ENCODE results near the gene PRKCH.

Gene PRKCH

DNA sequence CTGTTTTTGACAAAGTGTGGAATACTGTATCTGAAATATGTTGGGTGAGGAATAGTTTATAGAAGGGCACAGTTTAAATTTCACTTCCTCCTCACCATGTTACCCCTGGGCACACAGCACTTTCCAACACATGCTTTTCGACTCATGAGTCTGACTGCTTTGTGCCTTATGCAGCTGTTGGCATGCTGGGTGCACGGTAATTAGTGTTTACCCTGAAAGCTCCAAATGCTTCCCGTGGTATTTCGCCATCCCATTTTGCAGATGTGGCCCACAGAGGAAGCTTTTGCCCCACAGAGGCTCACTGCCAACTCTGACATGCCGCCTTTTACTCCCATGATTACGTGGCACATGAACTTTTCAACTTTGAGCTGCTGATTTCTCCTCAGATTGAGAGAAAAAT is 168.6 kb downstream of the PRKCH start:
- TF ChIP-seq, protein P1, sequence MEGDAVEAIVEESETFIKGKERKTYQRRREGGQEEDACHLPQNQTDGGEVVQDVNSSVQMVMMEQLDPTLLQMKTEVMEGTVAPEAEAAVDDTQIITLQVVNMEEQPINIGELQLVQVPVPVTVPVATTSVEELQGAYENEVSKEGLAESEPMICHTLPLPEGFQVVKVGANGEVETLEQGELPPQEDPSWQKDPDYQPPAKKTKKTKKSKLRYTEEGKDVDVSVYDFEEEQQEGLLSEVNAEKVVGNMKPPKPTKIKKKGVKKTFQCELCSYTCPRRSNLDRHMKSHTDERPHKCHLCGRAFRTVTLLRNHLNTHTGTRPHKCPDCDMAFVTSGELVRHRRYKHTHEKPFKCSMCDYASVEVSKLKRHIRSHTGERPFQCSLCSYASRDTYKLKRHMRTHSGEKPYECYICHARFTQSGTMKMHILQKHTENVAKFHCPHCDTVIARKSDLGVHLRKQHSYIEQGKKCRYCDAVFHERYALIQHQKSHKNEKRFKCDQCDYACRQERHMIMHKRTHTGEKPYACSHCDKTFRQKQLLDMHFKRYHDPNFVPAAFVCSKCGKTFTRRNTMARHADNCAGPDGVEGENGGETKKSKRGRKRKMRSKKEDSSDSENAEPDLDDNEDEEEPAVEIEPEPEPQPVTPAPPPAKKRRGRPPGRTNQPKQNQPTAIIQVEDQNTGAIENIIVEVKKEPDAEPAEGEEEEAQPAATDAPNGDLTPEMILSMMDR (IDR thresholded peaks at IDR 0.05; ENCODE audit: low read depth, low read length, missing control alignments), result no peak
- no peak for DNase-seq (ENCODE audit: low read depth)
- H3K4me3 ChIP-seq (ENCODE audit: low read depth, low read length), result no peak overlapping the region
- in situ Hi-C loops (cut with HindIII; ENCODE audit: low sequenced_read_pairs), result no loop called here

DNA sequence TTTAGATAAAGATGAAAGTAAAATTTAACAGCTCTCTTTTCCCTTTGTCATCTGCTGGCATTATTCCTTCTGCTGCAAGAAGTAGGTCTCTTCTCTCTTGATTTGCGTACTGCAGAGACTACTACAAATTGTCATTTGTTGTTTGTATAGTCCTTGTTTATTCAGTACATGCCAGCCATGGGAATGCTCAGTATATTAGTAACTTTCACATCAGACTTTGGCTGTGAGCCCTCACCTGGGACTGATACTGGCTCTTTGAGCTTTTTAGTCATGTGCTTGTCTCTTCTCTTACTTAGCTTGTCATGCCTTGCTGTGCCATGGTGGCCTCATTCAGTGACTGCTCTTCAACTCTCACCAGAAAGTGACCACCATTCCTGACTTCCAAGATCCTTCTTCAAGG is 169.8 kb downstream of the PRKCH start:
- TF ChIP-seq, protein P1 (IDR thresholded peaks at IDR 0.05; ENCODE audit: low read depth, low read length, missing control alignments), result no peak
- in situ Hi-C loops (cut with HindIII; ENCODE audit: low sequenced_read_pairs), result no loop called here
- no peak for DNase-seq (ENCODE audit: low read depth)
- H3K4me3 ChIP-seq (ENCODE audit: low read depth, low read length), result no peak overlapping the region

DNA sequence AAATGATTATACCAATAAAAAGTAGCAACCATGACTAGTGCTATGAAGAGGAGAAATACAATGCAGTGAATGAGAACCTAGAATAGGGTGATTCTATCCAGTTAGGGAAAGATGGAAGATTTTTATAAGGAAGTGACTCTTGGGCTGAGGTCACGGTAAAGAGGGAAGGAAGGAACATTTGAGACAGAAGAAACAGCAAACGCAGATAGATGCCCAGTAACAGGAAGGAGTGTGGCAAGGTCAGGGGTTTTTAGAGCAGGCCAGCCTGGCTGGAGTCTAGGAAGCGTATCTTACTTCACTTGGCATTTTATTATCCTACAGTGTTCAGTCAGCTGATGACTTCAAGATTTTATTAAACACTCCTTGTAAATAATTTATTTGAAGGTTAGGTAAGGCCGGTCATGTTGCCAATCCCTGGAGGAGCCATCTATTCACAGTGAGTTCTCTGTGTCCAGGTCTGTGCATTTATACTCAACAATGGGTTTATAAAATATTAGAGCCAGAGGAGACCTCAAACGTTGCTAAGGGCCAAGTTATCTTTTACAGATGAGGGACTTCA is 170.6 kb downstream of the PRKCH start:
- in situ Hi-C loops (cut with HindIII; ENCODE audit: low sequenced_read_pairs), result no loop called here
- no peak for DNase-seq (ENCODE audit: low read depth)
- H3K4me3 ChIP-seq (ENCODE audit: low read depth, low read length), result no peak overlapping the region
- TF ChIP-seq, protein P1 (IDR thresholded peaks at IDR 0.05; ENCODE audit: low read depth, low read length, missing control alignments), result no peak

DNA sequence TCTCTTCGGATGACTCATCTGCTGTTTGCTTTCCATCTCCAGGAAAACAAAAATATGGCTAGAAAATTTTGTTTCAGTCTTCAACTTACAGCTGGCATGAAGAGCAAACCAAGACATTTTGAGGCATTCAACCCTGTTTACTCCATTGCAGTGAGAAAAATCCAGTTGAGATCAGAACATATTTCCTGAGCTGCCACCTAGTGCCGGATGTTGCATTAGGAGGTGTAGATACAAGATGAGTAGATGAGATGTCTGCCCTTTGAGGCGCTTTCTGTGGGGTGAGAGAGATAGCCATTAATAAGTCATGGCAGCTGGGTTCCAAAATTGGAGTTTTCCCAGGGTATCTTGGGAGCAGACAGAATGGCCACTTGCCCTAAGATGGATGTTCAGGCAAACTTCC is 171.1 kb downstream of the PRKCH start:
- in situ Hi-C loops (cut with HindIII; ENCODE audit: low sequenced_read_pairs), result no loop called here
- TF ChIP-seq, protein P1 (IDR thresholded peaks at IDR 0.05; ENCODE audit: low read depth, low read length, missing control alignments), result no peak
- no peak for DNase-seq (ENCODE audit: low read depth)
- no peak overlapping the region for H3K4me3 ChIP-seq (ENCODE audit: low read depth, low read length)

DNA sequence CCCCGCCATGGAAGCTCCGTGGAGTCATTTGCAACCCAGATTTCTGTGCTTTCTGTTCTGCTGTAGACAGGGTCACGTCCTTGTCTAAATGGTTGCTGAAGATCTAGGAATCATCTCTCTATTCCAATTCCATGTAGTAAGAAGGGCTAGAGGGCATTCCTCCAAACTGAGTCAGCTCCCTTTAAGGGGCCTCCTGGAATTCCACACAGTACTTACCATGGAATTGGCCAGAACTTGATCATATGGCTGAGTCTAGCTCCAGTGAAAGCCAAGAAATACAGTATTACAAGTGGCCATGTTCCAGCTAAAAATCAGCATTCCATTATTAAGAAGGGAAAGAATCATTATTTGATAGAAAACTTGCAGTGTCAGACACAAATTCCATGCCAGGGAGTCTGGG is 171.9 kb downstream of the PRKCH start:
- in situ Hi-C loops (cut with HindIII; ENCODE audit: low sequenced_read_pairs), result no loop called here
- TF ChIP-seq, protein P1 (IDR thresholded peaks at IDR 0.05; ENCODE audit: low read depth, low read length, missing control alignments), result no peak
- DNase-seq (ENCODE audit: low read depth), result peak; percentile 92
- H3K4me3 ChIP-seq (ENCODE audit: low read depth, low read length), result no peak overlapping the region

DNA sequence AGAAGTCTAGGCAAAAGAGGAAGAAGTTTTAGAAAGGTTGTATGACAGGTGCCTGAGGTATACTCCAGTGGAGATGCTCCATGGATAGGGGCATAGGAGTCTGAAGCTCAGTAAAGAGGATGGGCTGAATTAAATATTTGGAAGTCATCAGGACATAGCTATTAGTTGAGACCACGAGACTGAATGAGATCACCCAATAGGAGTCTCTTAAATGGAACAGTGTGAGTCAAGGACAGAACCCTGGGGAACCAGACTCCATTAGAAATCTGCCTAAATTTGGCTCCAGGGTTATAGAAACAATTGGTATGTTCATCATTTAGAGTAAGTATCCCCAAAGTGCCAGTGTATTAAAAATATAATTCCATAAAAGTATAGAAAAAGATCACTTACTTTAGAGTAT is 172.6 kb downstream of the PRKCH start:
- no peak for DNase-seq (ENCODE audit: low read depth)
- H3K4me3 ChIP-seq (ENCODE audit: low read depth, low read length), result no peak overlapping the region
- in situ Hi-C loops (cut with HindIII; ENCODE audit: low sequenced_read_pairs), result no loop called here
- TF ChIP-seq, protein P1 (IDR thresholded peaks at IDR 0.05; ENCODE audit: low read depth, low read length, missing control alignments), result no peak

DNA sequence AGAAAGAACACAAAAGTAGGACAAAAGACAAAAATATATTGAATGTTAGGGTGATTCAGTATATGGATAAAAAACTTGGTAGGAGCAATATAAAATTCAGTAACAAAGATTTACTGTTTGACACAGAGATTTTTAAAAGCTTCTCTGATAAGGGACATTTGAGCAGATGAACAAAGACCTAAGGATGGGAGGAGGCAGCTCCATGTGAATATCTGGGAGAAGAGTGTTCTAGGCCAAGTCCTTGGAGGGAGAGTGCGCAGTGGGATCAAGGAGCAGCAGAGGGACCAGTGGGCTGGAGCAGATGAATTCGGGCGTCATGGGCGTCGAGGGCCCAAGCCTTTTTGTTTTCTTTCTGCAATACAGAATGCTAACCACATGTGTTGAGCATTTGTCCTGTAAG is 174.4 kb downstream of the PRKCH start:
- in situ Hi-C loops (cut with HindIII; ENCODE audit: low sequenced_read_pairs), result no loop called here
- DNase-seq (ENCODE audit: low read depth), result no peak
- TF ChIP-seq, protein P1 (IDR thresholded peaks at IDR 0.05; ENCODE audit: low read depth, low read length, missing control alignments), result no peak
- no peak overlapping the region for H3K4me3 ChIP-seq (ENCODE audit: low read depth, low read length)

All from astrocyte of the cerebellum (primary cell).